ENCODE measurements around the gene BMPR2. TPM values are rescaled to one million over a fixed set of nuclear protein-coding genes. Genes with fewer than 3 reads are reported as not detected.
"Not testable (repeated sequence)": the region's sequence is repeated elsewhere in the genome, so short reads cannot be mapped to it uniquely, and the experiment has no call there.

Gene BMPR2
- total RNA-seq, 1 donor = 50.6 TPM

DNA sequence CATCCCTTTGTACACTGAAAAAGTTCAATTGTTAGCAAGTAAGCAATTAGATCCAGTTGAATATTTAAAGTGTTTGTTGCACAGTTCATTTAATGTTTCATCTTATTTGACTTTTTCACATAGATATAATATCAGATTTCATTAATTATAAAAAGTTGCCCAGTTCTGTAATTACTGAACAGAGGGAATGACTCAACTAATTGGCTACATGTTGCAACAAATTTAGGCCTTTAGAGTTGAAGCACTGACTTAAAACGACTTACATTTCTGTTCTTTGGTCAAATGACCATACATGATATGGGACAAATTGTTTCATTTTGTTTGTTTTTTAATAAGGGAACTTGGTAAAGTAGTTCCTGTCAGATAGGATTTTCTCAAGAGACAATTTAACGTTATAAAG is 190.2 kb downstream of the BMPR2 start:
- TF ChIP-seq, protein P1, sequence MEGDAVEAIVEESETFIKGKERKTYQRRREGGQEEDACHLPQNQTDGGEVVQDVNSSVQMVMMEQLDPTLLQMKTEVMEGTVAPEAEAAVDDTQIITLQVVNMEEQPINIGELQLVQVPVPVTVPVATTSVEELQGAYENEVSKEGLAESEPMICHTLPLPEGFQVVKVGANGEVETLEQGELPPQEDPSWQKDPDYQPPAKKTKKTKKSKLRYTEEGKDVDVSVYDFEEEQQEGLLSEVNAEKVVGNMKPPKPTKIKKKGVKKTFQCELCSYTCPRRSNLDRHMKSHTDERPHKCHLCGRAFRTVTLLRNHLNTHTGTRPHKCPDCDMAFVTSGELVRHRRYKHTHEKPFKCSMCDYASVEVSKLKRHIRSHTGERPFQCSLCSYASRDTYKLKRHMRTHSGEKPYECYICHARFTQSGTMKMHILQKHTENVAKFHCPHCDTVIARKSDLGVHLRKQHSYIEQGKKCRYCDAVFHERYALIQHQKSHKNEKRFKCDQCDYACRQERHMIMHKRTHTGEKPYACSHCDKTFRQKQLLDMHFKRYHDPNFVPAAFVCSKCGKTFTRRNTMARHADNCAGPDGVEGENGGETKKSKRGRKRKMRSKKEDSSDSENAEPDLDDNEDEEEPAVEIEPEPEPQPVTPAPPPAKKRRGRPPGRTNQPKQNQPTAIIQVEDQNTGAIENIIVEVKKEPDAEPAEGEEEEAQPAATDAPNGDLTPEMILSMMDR (IDR thresholded peaks at IDR 0.05; ENCODE audit: insufficient read depth, low read length) = no peak
- H3K4me3 ChIP-seq (ENCODE audit: low read depth, low read length) = no peak overlapping the region
- DNase-seq (ENCODE audit: low read depth) = no peak

DNA sequence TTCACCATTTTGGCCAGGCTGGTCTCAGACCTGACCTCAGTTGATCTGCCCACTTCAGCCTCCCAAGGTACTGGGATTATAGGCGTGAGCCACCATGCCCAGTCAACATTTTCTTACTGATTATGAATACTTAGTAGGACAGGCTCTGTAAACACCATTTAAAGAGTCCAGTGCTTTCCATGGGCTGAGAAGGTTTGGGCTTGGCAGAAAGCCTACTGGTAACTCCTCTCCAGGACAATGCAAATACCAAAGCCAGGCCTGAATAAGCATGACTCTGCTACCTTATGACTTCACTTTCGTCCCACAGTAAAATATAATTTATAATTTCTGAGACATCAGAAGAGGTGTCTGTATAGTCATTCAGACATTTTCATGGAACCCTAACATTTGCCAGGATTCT is 198.4 kb downstream of the BMPR2 start:
- H3K4me3 ChIP-seq (ENCODE audit: low read depth, low read length) = no peak overlapping the region
- peak; percentile 52 for DNase-seq (ENCODE audit: low read depth)
- TF ChIP-seq, protein P1 (IDR thresholded peaks at IDR 0.05; ENCODE audit: insufficient read depth, low read length) = no peak

DNA sequence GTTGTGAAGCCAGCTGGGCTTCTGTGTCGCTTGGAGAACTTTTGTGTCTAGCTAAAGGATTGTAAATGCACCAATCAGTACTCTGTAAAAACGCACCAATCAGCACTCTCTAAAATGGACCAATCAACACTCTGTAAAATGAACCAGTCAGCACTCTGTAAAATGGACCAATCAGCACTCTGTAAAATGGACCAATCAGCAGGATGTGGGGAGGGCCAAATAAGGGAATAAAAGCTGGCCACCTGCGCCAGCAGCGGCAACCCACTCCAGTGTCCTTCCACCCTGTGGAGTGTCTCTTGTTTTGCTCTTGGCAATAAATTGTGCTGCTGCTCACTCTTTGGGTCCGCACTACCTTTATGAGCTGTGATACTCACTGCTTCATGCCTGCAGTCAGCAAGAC is 199.1 kb downstream of the BMPR2 start:
- DNase-seq (ENCODE audit: low read depth) = not testable (repeated sequence)

DNA sequence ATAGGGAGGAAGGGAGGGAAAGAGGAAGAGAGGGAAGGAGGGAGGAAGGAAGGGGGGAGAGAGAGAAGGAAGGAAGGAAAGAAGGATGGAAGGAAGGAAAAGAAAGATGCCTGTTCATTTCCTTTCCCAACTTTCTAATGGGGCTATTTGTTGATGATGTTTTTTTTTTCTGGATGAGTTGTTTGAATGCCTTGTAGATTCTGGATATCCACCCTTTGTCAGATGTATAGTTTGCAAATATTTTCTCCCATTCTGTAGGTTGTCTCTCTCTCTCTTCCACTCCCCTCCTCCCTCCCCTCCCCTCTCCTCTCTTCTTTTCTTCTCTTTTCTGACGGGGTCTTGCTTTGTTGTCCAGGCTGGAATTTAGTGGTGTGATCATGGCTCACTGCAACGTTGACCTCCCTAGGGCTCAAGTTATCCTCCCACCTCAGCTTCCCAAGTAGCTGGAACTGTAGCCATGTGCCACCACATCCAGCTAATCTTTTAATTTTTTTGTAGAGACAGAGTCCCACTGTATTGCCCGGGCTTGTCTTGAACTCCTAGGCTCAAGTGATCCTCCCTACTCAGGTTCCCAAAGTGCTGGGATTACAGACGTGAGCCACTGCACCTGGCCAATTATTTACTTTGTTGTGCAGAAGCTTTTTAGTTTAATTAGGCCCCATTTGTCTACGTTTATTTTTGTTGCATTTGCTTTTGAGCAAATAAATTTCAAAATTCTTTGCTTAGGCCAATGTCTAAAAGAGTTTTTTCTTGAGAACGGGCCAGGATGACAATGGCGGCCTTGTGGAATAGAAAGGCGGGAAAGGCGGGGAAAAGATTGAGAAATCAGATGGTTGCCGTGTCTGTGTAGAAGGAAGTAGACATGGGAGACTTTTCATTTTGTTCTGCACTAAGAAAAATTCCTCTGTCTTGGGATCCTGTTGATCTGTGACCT is 201.4 kb downstream of the BMPR2 start:
- TF ChIP-seq, protein P1 (IDR thresholded peaks at IDR 0.05; ENCODE audit: insufficient read depth, low read length) = no peak
- DNase-seq (ENCODE audit: low read depth) = no peak

More for the DNA sequence above, 199.1 kb downstream of the BMPR2 start:
- not testable (repeated sequence) for H3K4me3 ChIP-seq (ENCODE audit: low read depth, low read length)

DNA sequence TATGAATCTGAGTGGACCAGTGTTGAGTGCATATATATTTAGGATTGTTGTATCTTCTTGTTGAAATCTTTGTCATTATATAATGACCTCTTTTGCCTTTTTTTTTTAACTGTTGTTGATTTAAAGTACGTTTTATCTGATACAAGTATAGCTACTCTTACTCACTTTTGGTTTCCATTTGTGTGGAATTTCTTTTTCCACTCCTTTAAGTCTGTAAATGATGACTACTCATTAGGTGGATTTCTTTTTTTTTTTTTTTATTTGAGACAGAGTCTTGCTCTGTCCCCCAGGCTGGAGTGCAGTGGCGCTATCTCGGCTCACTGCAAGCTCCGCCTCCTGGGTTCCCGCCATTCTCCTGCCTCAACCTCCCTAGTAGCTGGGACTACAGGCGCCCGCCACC is 206.7 kb downstream of the BMPR2 start:
- not testable (repeated sequence) for H3K4me3 ChIP-seq (ENCODE audit: low read depth, low read length); DNase-seq (ENCODE audit: low read depth)

More for the DNA sequence above, 201.4 kb downstream of the BMPR2 start:
- no peak overlapping the region for H3K4me3 ChIP-seq (ENCODE audit: low read depth, low read length)

DNA sequence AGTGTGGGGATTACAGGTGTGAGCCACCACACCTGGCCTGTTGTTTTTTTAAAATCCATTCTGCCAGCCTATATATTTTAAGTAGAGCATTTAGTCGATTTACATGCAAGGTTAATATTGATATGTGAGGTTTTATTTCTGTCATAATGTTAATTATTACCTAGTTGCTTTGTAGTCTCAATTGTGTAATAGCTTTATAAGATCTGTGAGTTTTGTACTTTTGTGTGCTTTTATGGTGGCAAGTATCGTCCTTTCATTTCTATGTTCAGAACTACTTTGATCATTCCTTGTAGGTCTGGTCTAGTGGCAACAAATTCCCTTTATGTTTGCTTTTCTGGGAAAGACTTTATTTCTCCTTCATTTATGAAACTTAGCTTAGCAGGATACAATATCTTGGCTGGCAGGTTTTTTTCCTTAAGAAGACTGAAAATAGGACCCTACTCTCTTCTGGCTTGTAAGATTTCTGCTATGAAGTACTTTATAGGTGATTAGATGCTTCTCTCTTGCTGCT is 207.6 kb downstream of the BMPR2 start:
- no peak overlapping the region for H3K4me3 ChIP-seq (ENCODE audit: low read depth, low read length)
- DNase-seq (ENCODE audit: low read depth) = no peak
- TF ChIP-seq, protein P1 (IDR thresholded peaks at IDR 0.05; ENCODE audit: insufficient read depth, low read length) = no peak

DNA sequence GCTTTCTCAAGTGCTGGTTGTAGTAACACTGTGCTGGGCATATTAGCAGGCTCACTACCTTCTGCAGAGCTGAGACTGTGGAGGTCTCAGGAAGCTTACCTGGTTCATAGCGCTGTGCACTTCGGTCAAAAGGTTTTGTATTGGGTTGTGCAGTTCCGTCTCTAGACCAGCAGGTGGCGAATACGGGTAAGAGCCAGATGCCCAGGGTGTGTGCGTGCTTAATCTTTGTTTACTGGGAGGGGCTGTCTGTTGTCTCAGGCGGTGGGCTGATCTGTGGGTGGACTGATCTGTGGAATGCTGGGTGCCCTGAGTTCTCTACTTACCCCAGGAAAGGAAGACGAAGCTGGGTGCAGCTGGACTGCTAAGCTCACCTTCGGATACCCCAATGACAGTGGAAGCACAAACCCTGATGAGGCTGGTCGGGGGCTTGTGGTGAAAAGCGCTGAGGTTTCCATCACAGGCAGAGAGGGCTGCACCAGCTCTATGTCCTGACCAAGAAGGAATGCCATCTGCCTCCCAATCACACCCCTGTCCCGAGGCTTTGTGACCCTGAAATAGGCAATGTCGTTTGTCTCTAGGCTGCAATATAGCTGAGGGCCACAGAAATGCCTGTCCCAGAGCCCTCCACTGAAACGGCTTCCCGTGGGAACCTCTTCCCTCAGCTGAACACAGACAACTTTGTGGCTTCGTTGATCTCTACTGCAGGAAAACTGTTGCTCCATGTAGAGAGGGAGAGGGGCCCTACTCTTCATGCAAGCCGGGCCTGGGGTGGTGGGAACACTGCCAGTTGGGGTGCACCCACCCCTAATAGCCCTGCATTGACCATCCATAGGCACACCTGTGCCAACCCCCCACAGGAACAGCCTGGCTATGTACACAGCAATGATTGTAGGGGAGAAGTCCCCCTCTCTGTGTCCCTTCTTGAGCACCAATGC is 212.8 kb downstream of the BMPR2 start:
- peak overlapping the region; percentile 19 for H3K4me3 ChIP-seq (ENCODE audit: low read depth, low read length)

More for the DNA sequence above, 212.8 kb downstream of the BMPR2 start:
- TF ChIP-seq, protein P1 (IDR thresholded peaks at IDR 0.05; ENCODE audit: insufficient read depth, low read length) = peak; percentile 94
- peak; percentile 78 for DNase-seq (ENCODE audit: low read depth)
